GM12878 (cell line): ENCODE data around the gene ITGA7.

ENCODE experiments used
- ATF2 ChIP-seq: IDR thresholded peaks from 2 replicates; pipeline ENCODE4 v1.6.1; 2012; ENCODE audit warnings: low read length, inconsistent platforms
- CTCF ChIP-seq, 3 experiments: IDR thresholded peaks in 2 of 3; conservative IDR thresholded peaks in 1 of 3; 2 replicates each; pipeline ENCODE4 v1.5.1; 2011; ENCODE audit warnings: low read depth in 3 of 3, low read length in 3 of 3, mild to moderate bottlenecking in 3 of 3, control low read depth in 2 of 3, moderate library complexity in 2 of 3, inconsistent platforms in 1 of 3, mixed read lengths in 1 of 3; ENCODE audit not compliant: control insufficient read depth in 2 of 3, insufficient read depth in 1 of 3; ENCODE audit errors: extremely low read depth in 1 of 3
- E2F8 ChIP-seq: fragments of 450-650 bp; IDR thresholded peaks from 2 replicates; pipeline ENCODE4 v1.6.1; 2018; ENCODE audit warnings: mild to moderate bottlenecking, low read depth, moderate library complexity; ENCODE audit not compliant: partially characterized antibody
- JUND ChIP-seq: IDR thresholded peaks from 2 replicates; pipeline ENCODE4 v1.6.1; 2012; ENCODE audit warnings: low read depth, mild to moderate bottlenecking, low read length, improper control_type of control experiment, moderate library complexity
- KDM1A ChIP-seq: fragments of 200-600 bp; sonication (generic); IDR thresholded peaks from 2 replicates; pipeline ENCODE4 v1.6.1; 2016; ENCODE audit warnings: borderline replicate concordance
- KLF5 ChIP-seq: fragments of 450-650 bp; IDR thresholded peaks from 2 replicates; pipeline ENCODE4 v1.6.1; 2014; ENCODE audit warnings: mild to moderate bottlenecking; ENCODE audit not compliant: partially characterized antibody
- MEF2A ChIP-seq: IDR thresholded peaks from 2 replicates; pipeline ENCODE4 v1.6.1; 2011; ENCODE audit warnings: low read depth, mild to moderate bottlenecking, low read length, moderate library complexity; ENCODE audit not compliant: insufficient read depth
- POLR2A ChIP-seq: IDR thresholded peaks from 2 replicates; pipeline ENCODE4 v1.6.1; 2011; ENCODE audit warnings: low read depth, mild to moderate bottlenecking, low read length
- POLR2AphosphoS5 ChIP-seq: IDR thresholded peaks from 2 replicates; pipeline ENCODE4 v1.6.1; 2011; ENCODE audit warnings: mild to moderate bottlenecking, low read length, inconsistent platforms
- RCOR1 ChIP-seq: conservative IDR thresholded peaks from 2 replicates; pipeline ENCODE4 v1.6.1; 2012; ENCODE audit warnings: low read depth, low read length, improper control_type of control experiment
- SUPT20H ChIP-seq: IDR thresholded peaks from 2 replicates; pipeline ENCODE4 v1.6.1; 2011; ENCODE audit warnings: low read depth, mild to moderate bottlenecking, low read length, moderate library complexity, borderline replicate concordance; ENCODE audit not compliant: control insufficient read depth
- USF2 ChIP-seq: IDR thresholded peaks from 2 replicates; pipeline ENCODE4 v1.6.1; 2011; ENCODE audit warnings: low read depth, low read length, improper control_type of control experiment, borderline replicate concordance
- TF ChIP-seq, protein P1 (sequence below): IDR thresholded peaks from 2 replicates; pipeline ENCODE4 v1.6.1; 2012; ENCODE audit warnings: mild to moderate bottlenecking, low read depth, low read length

DNA sequence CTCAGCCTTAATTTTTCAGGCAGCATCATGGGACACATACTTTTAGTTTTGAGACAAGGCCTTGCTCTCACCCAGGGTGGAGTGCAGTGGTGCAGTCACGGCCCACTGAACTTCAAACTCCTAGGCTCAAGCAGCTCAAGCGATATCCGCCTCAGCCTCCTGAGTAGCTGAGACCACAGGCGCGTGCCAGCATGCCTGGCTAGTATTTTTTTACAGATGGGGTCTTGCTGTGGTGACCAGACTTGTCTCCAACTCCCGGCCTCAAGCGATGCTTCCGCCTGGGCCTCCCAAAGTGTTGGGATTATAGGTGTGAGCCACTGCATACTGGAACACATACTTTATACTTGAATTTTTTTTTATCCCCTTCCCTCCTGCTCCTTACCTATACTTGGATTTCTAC, 15.2 kb upstream of the ITGA7 start:
- TF ChIP-seq CTCF (IDR thresholded peaks at IDR 0.05 in 2 of 3, conservative IDR thresholded peaks at IDR 0.05 in 1 of 3; ENCODE audit: control insufficient read depth in 2 of 3, extremely low read depth in 1 of 3, insufficient read depth in 1 of 3, low read depth in 3 of 3, low read length in 3 of 3) (no peak), JUND (no peak), ATF2 (no peak), POLR2A (no peak), POLR2AphosphoS5 (no peak), E2F8 (no peak), SUPT20H (no peak), MEF2A (no peak), KLF5 (no peak), KDM1A (no peak), USF2 (no peak), RCOR1 (no peak)
- TF ChIP-seq, protein P1, sequence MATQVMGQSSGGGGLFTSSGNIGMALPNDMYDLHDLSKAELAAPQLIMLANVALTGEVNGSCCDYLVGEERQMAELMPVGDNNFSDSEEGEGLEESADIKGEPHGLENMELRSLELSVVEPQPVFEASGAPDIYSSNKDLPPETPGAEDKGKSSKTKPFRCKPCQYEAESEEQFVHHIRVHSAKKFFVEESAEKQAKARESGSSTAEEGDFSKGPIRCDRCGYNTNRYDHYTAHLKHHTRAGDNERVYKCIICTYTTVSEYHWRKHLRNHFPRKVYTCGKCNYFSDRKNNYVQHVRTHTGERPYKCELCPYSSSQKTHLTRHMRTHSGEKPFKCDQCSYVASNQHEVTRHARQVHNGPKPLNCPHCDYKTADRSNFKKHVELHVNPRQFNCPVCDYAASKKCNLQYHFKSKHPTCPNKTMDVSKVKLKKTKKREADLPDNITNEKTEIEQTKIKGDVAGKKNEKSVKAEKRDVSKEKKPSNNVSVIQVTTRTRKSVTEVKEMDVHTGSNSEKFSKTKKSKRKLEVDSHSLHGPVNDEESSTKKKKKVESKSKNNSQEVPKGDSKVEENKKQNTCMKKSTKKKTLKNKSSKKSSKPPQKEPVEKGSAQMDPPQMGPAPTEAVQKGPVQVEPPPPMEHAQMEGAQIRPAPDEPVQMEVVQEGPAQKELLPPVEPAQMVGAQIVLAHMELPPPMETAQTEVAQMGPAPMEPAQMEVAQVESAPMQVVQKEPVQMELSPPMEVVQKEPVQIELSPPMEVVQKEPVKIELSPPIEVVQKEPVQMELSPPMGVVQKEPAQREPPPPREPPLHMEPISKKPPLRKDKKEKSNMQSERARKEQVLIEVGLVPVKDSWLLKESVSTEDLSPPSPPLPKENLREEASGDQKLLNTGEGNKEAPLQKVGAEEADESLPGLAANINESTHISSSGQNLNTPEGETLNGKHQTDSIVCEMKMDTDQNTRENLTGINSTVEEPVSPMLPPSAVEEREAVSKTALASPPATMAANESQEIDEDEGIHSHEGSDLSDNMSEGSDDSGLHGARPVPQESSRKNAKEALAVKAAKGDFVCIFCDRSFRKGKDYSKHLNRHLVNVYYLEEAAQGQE, result no peak
